Cerebellar cortex (tissue), 1 donor: ENCODE data around the gene SMYD3.

Experiments
- DNase-seq: peaks from one replicate; pipeline ENCODE4 v3.0.0-alpha.2; 2015; ENCODE audit warnings: low spot score

The SMYD3 gene

DNA sequence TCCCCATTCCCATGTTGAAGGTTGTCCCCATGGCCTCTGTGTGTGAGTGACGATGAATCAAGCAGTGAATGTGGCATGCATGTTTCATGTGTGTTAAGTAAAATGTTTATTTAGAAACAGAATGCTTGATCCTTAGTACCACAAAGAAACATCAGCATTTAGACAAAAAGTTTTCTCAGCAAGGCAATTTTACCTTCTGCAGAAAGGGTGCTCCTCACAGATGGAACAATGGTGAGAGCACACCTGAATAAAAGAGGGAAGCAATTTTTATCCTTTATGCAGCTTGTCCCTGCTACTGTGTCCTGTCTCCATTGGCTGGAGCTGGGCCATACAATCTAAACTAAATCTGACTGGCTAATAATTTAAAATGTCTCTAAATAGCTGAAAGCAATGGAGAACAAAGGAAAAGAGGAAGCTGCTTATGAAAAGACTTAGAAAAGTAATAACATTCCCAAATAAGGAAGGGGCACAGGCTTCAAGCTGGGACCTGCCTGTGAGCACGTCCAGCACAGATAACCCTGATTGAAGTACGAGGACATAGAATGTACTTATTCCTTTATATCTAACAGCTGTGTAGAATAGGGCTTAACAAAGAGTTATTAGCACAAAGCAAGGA, 8.4 kb upstream of the SMYD3 start:
- no peak for DNase-seq

DNA sequence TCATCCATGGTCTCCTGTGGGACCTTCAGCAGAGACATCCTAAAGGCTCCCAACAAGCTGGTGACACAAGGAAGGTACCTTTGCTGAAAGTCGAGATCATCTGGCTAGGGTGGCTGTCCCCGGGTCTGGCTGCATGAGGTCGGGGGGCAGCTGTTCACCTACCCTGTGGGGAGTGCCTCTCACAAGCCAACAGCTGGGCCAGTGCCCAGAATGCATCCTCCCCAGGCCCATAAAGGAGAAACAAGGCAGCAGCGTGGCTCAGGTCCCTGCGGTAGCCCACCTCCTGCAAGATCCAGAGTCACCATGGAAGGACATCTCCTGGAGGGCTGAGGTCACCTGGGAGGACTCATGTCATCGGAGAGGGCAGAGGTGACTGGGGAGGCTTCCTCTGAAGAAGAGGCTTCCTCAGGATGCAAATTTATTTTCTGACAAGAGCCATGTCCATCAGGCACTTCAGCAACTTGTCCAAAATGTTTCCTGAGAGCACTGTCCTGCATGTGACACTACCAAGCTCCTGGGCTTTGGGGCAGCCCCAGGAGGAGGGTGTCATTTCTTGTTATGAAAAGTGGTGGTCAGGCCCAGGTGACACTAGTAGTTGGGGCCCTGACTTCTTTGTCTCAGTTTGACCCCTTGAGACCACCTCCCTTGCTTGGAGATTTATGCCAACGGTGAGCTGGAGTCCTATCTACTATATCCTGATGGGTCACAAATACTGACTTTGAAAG, 6.7 kb upstream of the SMYD3 start:
- DNase-seq = no peak

DNA sequence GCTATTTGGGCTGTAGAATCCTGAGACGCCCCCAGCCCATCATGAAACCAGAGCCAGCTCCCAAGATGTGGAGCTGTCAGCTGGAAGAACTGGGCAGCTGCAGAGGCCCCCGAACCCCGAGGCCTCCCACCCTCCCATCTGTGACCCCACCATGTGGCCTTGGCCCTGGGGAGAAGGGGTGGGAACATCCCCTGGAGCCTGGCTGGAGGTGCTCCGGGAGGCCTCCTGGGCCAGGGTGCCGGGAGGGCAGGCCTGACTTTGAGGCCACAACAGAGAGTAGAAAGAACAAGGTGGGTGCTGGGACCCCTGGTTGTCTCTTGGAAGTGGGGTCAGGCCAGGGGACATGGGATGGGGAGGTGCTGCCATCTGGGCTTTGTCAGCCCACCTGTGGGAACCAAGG, 6.0 kb upstream of the SMYD3 start:
- no peak for DNase-seq

DNA sequence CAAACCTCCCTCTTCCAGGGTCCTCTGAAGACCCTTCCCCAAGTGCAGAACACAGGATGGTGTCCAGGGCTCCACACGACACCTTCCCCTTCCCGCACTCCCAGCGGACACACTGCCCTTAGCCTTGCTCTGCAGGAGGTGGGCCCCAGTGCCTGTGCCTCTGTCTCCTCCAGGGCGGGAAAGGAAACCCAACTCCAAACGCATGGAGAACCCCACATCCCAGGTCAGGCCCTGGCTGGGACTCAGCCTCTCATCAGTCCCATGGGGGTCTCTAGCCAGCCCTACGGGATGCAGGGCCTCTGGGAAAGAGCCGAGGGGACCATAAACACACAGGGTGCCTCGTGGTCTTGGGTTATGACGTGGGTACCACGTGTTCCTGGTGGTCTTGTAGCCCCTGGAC, 5.6 kb upstream of the SMYD3 start:
- DNase-seq = no peak

DNA sequence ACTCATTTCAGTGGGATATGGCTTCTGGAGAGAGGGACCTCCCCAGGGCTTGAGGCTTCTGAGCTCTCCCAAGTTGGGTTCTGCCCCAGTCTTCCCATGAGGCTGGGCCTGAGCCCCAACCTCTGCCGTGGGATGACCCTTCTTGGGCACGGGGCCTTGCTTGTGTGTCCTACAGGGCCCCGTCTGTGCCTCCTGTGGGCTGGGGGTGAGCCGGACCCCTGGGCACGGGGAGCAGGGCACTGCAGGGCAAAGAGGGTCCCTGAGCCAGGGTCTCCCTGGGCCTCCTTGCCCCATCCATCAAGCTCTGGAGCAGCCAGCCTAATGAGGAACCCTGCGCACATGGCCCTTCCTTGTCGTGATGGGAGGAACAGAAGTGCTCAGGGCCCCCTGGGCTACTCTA, 5.2 kb upstream of the SMYD3 start:
- DNase-seq = no peak

DNA sequence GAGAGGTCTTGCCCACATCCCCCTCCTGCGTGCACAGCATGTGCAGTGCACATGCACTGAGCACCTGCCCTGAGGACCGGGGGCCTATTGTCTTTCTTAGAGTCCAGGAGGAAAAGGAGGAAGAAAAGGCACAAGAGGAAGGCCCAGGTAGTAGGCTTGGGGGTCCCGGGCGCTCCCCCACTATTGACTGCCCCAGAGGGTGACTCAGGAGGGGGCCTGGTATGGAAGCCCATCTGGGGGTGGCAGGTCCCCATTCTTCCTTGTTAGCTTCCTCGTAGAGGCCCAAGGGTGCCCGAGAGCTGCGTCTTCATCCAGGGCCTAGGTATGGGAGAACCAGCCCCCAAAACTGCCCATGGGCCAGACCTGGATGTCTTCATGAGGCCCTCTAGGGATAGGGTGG, 4.1 kb upstream of the SMYD3 start:
- DNase-seq = no peak

DNA sequence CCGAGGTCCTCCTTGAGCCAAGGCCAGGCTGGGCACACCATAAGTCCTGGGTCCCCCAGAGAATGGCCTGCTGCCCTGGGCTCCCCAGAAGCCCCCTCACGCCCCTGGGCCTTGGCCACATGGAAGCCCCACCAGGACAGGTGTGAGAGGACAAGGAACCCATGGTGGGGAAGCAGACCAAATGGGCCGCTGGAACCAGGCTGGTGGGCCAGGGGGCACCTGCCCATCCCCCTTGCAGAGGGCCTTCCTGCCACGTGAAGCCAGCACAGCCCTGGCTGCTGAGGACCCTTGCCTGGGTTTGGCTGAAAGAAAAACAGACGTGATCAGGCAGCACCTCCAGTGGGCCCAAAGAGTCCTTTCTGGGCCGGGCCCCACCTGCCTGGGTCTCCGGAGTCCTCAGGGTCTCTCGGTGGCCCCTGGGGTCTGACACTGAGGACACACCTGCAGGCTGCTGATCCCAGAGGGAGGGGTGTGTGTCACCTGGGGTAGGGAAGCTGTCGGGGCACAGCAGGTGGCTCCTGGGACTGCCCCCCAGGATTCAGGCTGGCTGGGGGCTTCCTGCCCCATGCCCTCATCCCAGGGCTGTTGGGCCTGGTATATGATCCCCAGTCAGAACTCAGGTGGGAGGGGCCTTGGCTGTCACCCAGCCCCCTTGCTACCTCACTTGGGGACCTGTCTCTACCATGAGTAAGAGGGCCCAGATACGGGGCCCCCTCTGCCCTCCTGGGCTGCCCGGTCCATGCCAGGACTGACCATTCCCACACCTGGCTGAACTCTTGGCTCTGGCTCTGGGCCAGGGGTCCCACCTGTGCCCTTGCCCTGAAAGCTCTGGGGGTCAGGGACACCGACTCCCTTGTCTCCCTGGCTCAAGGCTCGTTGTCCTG, 3.3 kb upstream of the SMYD3 start:
- DNase-seq = no peak

DNA sequence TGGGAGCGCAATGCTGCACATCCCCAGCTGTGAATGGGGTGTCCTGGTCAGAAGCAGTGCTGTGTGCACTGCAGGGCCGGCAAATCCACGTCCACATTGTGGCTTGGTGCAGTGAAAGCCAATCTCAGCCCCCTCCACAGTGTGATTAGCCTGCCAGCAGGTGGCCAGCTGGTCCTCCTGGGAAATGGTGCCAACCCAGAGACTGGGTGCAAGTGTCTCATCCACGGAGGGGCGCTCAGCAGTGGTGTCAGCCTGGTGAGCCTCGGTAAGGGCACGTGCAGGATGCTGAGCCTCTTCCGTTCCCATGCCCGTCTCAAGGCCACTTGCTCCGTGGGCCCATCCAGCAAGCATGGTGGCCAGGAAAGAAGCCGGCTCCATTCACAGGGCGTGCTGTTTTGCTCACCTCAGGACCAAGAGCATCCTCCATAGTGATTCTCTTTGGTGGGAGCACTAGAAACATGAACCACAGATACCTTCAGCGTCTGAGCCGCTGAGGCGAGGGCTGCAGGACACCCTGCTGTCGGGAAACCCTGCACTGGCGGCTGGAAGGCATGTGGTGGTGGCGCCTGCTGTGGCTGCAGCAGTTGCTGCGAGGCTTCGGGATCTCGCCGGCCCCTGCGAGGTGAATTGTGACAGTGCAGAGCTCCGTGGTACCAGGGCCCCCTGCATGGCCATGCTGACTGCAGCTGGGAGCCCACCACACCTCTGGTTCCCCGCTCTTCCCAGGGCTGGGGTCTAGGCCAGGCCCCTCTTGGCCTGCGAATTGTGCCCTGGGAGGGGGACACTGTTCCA, 2.0 kb upstream of the SMYD3 start:
- DNase-seq = no peak

DNA sequence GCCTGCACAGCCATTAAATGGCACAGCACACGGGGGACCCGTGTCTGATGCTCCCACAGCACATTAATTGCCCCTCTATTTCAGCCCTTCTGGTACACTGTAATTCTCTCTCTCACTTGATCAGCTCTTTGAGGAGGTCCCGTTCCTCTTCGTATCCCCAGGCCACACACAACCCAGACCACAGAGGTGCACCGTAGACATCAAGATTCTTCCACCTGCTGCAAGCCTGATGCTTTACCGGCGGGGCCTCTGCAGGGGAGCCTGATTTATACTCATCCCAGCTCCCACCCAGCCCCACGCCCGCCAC, 759 bp downstream of the SMYD3 start:
- no peak for DNase-seq

DNA sequence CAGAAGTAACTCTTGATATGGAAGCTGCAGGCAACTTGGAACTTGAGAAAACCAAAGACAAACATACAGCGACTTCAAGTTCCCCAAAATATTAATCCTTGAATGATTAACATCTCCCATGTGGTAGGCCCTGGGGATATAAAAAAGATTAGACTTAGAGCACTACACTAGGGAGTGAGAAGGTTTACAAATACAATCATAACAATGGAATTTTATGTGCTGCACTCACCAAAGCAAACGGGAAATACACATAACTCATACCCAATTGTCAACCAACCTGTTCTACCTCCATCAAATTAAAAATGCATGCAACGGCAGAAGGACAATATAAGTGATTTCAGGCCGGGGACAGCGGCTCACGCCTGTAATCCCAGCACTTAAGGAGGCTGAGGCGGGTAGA, 3.7 kb downstream of the SMYD3 start:
- no peak for DNase-seq

DNA sequence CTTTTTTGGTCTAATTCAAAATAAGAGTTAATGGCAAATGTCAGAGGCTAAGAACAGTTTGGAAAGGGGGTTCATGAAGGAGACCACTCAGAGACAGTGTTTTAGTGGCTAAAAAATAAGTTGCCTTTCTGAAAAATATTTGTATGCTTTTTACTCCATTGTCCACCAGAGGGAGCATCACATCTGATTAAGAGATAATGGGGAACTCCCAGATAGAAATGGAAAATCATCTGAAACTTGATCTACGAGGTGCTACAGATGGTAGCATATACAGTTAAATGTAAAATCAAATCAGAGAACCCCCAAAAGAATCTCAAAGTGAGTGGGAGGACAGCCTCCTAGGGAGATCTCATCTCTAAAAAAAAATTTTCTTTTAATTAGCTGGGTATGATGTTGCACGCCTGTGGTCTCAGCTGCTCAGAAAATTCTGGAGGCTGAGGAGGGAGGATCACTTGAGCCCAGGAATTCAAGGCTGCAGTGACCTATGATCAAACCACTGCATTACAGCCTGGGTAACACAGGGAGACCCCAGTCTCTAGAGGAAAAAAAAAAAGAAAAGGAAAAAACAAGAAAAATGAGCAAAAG, 9.7 kb downstream of the SMYD3 start:
- peak; percentile 82 for DNase-seq

DNA sequence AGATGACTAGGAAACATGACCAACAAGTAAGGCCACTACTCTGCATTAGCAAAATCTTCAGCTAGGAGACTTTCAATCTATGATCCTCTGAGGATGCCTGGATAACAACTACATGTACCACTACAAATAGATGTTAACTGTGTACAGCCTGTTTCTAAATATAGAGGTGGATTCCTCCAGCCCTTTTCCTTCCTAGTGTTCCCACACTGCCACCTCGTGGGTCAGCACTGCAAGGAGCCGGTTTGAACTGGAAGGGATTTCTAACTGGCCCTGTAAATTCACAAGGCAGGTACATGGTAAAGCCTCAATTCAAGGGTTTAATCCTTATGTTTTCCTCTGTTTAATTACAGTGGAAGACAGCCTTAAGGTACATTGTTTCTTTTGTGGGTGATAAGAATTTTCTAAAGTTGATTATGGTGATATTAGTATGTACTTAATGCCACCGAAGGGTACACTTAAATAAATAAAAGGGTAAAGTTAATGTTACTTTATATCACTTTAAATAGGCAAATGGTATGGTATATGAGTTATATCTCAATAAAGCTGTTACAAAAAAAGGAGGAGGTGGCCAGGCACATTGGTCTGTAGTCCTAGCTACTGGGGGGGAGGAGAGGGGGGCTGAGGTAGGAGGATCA, 14.4 kb downstream of the SMYD3 start:
- DNase-seq = peak; percentile 96

DNA sequence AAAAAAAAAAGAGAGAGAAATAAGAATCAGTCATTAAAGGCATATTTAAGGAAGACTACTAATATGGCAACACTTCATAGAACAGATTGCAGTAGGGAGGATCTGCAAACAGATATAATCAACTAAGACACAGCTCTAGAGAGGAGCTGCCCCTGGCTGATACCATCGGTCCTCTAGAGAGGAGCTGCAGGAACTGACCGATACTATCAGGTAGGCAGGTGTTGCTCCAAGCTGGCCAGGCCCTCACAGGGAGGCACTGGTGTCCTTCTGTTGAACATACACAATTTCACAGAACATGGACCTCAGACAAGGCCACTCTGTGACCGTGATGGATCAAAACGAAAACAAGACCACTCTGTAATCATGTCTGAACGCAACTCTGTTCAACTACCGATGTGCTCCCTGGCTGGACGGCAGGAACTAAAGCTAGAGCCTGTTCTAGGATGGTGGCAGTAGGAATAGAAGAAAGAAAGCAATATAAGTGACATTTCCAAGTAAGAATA, 15.5 kb downstream of the SMYD3 start:
- peak; percentile 51 for DNase-seq

DNA sequence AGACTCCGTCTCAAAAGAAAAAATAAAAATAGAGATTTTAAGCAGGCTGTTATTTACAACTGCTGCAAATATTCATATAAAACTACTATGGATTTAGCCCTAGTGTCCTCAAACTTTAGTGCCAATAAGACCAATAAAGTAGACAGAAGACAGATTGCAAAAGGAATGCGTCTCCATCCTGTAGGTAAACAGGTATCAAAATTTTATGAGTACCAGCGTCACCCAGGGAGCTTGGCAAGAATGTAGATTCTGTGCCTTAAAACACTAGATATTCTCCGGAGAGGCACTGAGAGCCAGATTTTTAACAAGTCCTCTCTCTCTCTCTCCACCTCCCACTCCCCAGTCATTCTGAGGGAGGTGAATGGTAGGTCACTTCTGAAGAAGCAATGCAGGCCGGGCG, 18.4 kb downstream of the SMYD3 start:
- DNase-seq = no peak

DNA sequence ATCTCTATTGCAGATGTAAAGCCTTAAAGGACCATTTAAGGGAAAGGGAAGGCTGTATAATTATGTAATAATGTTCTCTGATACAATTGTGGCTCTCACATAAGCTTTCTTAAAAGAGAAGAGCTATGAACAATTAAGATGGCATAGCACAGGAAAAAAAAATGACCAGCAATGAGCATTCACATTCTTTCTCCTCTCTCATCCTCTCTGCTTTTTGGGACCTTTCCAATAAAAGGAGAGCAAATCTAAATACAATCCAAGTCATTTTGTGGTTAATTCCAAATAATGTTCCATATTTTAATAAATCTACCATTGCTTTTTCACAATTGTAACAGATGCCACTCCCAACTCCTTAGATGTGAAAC, 23.5 kb downstream of the SMYD3 start:
- DNase-seq = no peak

DNA sequence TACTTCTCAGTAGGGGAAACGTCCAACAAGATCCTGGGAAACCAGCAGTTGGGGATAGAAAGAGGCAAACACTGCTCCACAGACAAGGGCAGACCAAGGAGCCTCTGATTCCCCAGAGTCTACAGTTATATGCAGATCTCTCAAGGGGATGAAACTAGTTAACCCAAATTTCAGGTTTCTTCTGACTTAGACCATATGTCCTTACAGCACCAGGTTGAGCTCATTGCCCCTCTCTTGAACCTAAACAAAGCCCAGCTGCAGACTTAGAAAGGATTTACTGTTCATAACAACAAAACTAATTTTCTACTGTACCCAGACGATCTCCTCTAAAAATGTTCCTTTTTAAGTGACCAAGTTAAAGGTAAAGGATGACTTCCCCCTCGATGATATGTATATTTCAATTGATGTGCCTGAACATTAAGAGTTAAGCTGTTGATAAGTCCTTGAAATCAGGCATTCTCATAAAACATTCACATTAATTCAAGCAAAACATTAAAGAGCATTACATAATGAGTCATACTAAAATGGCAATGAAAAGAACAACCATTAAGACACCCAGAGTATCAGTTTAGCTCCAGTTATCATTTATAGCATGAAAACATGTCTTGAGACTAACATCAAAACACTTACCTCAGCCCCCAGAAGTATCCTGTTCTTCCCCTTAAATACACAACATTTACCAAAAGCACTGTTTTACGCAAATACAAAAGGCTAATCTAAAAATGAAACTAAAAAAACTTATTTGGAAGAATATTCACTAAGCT, 24.1 kb downstream of the SMYD3 start:
- DNase-seq = no peak

DNA sequence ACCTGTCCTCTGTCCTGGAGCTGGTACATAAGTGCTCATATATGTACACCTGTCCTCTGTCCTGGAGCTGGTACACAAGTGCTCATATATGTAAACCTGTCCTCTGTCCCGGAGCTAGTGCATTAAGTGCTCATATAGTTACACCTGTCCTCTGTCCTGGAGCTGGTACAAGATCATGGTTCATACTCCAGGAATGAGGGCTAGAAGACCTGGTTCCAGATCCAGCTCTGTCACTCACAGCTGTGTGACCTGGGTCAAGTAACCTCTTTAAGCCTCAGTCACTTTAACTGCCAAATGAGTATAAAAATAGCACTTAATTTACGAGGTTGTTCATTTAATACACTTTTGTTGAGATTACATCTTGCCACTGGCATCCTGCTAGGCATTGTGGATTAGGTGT, 28.0 kb downstream of the SMYD3 start:
- no peak for DNase-seq

DNA sequence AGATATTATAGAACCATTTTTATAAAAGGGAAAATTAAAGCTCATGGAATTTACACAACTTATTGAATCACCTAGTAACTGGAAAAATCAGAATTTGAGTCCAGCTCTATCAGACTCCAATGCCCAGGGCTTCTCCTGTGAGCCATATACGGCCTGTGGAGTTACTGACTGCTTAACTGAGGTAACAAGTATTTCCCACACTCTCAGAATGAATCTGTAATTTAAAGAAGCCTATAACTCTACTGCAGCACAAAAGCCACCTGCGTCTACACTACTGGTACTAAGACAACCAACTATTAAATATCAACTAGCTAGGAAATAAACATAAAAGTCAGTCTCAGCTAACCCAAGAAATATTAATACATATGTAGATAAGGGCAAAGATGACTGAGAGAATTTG, 29.4 kb downstream of the SMYD3 start:
- no peak for DNase-seq

DNA sequence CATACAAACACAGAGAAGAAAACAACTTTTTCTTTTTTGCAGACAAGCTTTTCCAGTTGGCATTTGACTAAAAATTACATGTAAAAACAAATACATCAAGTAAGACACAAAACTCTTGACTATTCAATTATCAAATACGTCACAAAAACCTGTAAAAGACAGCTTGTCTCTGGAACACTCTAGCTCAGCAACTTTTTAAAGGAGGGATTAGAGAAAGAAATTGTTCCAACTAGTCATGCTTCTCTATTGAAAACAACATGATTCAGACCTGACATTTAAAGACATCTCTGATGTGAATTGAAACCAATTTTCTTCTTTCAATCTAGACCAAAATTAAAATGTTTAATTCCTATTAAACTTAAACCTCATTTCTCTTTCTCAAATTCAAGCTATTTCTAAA, 30.3 kb downstream of the SMYD3 start:
- DNase-seq = no peak

DNA sequence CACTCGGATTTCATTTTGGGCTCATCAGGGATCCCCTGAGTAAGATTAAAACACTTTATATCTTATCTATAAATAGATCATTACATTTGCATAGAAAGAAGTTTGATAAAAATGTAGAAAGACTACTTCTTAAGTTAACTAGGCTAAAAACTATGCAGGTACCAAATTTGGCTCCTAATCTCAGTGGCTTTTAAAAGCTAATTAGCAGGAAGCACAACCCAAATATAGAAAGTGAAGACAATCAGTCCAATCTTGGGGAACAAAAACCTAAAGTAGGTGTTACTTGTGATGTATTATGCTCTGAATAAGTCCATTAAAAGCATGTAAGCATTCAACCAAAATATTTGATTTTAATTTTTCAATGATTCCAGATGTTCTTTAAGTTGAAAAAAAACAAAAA, 35.4 kb downstream of the SMYD3 start:
- no peak for DNase-seq

DNA sequence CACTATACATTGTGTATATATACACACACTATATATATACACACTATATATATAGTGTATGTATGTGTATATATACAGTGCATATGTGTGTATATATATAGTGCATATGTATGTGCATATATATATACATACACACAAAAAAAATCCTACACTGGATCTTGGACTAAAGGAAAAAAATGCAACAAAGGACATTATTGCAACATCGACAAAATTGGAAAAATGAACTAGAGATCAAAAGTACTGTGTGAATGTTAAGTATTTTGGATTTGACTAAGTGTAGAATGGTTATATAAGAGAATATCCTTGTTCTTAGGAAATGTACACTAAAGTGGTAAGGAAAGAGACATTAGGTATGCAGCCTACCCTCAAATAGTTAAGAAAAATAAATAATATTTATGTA, 36.5 kb downstream of the SMYD3 start:
- no peak for DNase-seq
